ENCODE measurements around the gene LHFPL6. TPM values are rescaled to one million over a fixed set of nuclear protein-coding genes. Genes with fewer than 3 reads are reported as not detected.

LHFPL6 gene
- total RNA-seq, 1 experiment from 2014 or later, result 3.6 TPM

GRCh38 chr13:39616087-39616694 is 13.2 kb upstream of the LHFPL6 start:
- ChIA-PET POLR2A (no interaction called here), CTCF (interaction anchor here (0.6 to 1.1 kb wide), 21 partner anchors 12 to 1069 kb away, joined by 3 to 19 read pairs (median 4); partner anchors contain the start of genes LHFPL6, NHLRC3 and PROSER1)
- Histone ChIP-seq H3K4me1 (no peaks in the 10 kb centered on the region), H3K27me3 (replicated peaks; ENCODE audit: control insufficient read depth, insufficient read depth, low read length) (no peaks in the 10 kb centered on the region), H3K4me3 (ENCODE audit: low read depth, low read length) (no peak overlapping the region), H3K9me3 (no peaks in the 10 kb centered on the region), H3K36me3 (ENCODE audit: control insufficient read depth, insufficient read depth, low read length) (no peaks in the 10 kb centered on the region)
- Mint-ChIP-seq H3K36me3 (ENCODE audit: insufficient read depth, unreplicated experiment) (no peaks in the 10 kb centered on the region), H3K27me3 (ENCODE audit: insufficient read depth, unreplicated experiment) (peaks cover 3% of the 10 kb centered on the region), H3K27ac (ENCODE audit: unreplicated experiment) (no peak overlapping the region), H3K4me1 (ENCODE audit: low read depth, unreplicated experiment) (no peaks in the 10 kb centered on the region), H3K4me3 (ENCODE audit: unreplicated experiment) (no peak overlapping the region), H3K9me3 (ENCODE audit: unreplicated experiment) (no peaks in the 10 kb centered on the region)
- DNase-seq, result peak; percentile 59 to 70
- TF ChIP-seq CTCF (IDR thresholded peaks at IDR 0.05; ENCODE audit: insufficient read depth in 1 of 2, low read depth in 1 of 2, low read length in 1 of 2, severe bottlenecking in 1 of 2, unreplicated experiment in 1 of 2), result peak; percentile 94
- no TSS peak for BruUV-seq (replicated peaks)
- intact Hi-C loops (cut with micrococcal nuclease; ENCODE audit: unreplicated experiment), result loop anchor here (1.0 to 5.0 kb wide), 6 partner anchors 60 to 646 kb away; no protein-coding TSS in a partner anchor

GRCh38 chr13:39612023-39612637 is 9.1 kb upstream of the LHFPL6 start:
- H3K9me3 ChIP-seq, result no peaks in the 10 kb centered on the region
- H3K4me1 Mint-ChIP-seq (ENCODE audit: low read depth, unreplicated experiment), result no peaks in the 10 kb centered on the region
- H3K4me3 ChIP-seq (ENCODE audit: low read depth, low read length), result no peak overlapping the region
- DNase-seq, result peak; percentile 65 to 73
- no peak overlapping the region for H3K27ac Mint-ChIP-seq (ENCODE audit: unreplicated experiment)
- H3K4me1 ChIP-seq, result no peaks in the 10 kb centered on the region
- ChIA-PET POLR2A (no interaction called here), CTCF (interaction anchor here (0.6 to 1.7 kb wide), 10 partner anchors 8 to 561 kb away, joined by 3 to 10 read pairs (median 4); no protein-coding TSS in a partner anchor)
- no peaks in the 10 kb centered on the region for H3K9me3 Mint-ChIP-seq (ENCODE audit: unreplicated experiment)
- H3K36me3 Mint-ChIP-seq (ENCODE audit: insufficient read depth, unreplicated experiment), result no peaks in the 10 kb centered on the region
- no peaks in the 10 kb centered on the region for H3K27me3 ChIP-seq (replicated peaks; ENCODE audit: control insufficient read depth, insufficient read depth, low read length)
- peaks cover 15% of the 10 kb centered on the region for H3K27me3 Mint-ChIP-seq (ENCODE audit: insufficient read depth, unreplicated experiment)
- peak; percentile 83 to 84 for TF ChIP-seq CTCF (IDR thresholded peaks at IDR 0.05; ENCODE audit: insufficient read depth in 1 of 2, low read depth in 1 of 2, low read length in 1 of 2, severe bottlenecking in 1 of 2, unreplicated experiment in 1 of 2)
- H3K36me3 ChIP-seq (ENCODE audit: control insufficient read depth, insufficient read depth, low read length), result no peaks in the 10 kb centered on the region
- no TSS peak for BruUV-seq (replicated peaks)
- H3K4me3 Mint-ChIP-seq (ENCODE audit: unreplicated experiment), result no peak overlapping the region
- intact Hi-C loops (cut with micrococcal nuclease; ENCODE audit: unreplicated experiment), result loop anchor here (1.0 kb wide), 1 partner anchor 338 kb away; no protein-coding TSS in a partner anchor

GRCh38 chr13:39607876-39608275 is 4.9 kb upstream of the LHFPL6 start:
- no peak overlapping the region for H3K27ac Mint-ChIP-seq (ENCODE audit: unreplicated experiment)
- CTCF ChIA-PET, result no interaction called here
- no peaks in the 10 kb centered on the region for H3K9me3 ChIP-seq
- H3K27me3 Mint-ChIP-seq (ENCODE audit: insufficient read depth, unreplicated experiment), result peaks cover 21% of the 10 kb centered on the region
- H3K27me3 ChIP-seq (replicated peaks; ENCODE audit: control insufficient read depth, insufficient read depth, low read length), result no peaks in the 10 kb centered on the region
- TF ChIP-seq CTCF (IDR thresholded peaks at IDR 0.05; ENCODE audit: insufficient read depth in 1 of 2, low read depth in 1 of 2, low read length in 1 of 2, severe bottlenecking in 1 of 2, unreplicated experiment in 1 of 2), result no peak
- H3K4me1 ChIP-seq, result no peaks in the 10 kb centered on the region
- H3K36me3 Mint-ChIP-seq (ENCODE audit: insufficient read depth, unreplicated experiment), result no peaks in the 10 kb centered on the region
- no peak for DNase-seq
- no TSS peak for BruUV-seq (replicated peaks)
- H3K9me3 Mint-ChIP-seq (ENCODE audit: unreplicated experiment), result no peaks in the 10 kb centered on the region
- H3K4me1 Mint-ChIP-seq (ENCODE audit: low read depth, unreplicated experiment), result no peaks in the 10 kb centered on the region
- H3K4me3 Mint-ChIP-seq (ENCODE audit: unreplicated experiment), result no peak overlapping the region
- no peak overlapping the region for H3K4me3 ChIP-seq (ENCODE audit: low read depth, low read length)
- no peaks in the 10 kb centered on the region for H3K36me3 ChIP-seq (ENCODE audit: control insufficient read depth, insufficient read depth, low read length)
- intact Hi-C loops (cut with micrococcal nuclease; ENCODE audit: unreplicated experiment), result no loop called here
- POLR2A ChIA-PET, result no interaction called here
